NOMO-1 (cell line): ENCODE measurements around the gene KIAA0513.
A peak's percentile ranks its signal among the peaks of the same experiment; 100 is the strongest.
"Not testable (repeated sequence)": the region's sequence is repeated elsewhere in the genome, so short reads cannot be mapped to it uniquely, and the experiment has no call there.

ENCODE experiments used
- DNase-seq, 2 experiments: peaks; one replicate each; lab custom pipeline; 2025; ENCODE audit not compliant: unreplicated experiment in 2 of 2; lab: John Stamatoyannopoulos, UW

The KIAA0513 gene

DNA sequence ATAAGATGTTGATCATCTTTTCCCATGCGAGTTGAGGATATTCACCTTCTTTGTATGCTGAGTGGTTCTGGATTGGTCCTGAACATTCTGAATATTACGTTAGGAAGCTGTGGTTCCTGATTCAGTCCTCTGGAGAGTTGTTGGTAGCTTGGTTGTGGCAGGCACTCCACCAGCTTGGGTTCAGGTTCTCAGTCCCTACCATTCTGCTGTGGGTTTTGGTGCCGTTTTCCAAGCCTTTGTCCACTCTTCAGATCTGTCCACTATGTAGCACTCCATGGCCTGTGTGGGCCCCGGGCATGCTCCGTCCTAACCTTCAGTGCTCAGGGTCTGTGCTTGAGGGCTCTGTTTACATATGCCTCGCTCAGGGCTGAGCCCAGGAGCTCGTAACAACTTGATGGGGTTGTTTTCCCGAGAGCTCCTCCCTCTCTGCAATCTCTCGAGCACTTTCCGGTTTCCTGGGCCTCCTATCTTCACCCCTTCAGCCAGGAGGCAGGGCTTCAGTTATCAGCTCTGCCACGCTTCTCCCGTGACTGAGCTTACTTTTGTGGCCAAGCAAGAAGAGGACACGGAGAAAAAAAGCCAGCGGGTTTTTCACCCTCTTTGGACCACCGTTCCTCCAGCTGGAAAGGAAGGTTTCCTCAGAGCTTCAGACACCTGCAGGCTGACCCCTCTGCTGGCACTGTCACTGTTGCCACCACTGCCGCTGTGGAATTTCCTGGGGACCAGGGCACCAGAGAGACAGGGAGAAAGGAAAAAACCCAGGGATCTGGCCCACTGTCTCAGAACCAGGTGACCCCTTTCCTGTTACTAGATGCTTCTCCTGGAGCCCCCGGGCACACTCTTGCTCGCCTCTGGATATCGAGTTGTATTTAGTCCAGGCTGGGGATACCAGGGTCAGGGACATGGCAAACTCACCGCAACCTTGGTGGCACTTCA is 19.6 kb downstream of the KIAA0513 start:
- DNase-seq = no peak

DNA sequence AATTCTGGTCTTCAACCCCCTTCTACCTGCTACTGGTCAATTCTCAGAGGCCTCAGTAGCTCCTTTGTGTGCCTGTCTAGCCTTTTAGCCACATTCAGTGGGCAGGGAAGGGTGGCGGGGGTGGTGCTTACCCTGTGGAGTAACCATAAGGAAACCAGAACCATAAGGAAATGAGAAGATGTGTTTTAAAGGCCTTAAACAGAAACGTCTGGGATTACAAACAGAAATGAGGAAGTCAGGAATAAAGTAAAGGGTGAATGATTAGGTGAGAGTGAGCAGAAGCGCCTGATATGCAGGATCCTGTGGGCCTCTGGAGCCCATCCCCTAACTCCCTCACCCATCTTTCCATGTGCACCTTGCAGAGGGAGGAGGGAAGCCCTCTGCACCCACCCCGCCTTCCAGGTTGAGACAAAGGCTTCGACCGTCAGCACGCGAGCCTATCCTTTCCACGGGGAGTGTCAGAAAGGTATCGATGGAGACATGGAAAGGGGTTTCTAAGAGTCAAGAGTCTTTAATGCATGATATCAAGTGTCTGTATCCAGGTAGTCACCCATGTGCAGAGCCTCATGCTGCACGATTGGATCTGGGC is 20.4 kb downstream of the KIAA0513 start:
- peak; percentile 55 to 71 for DNase-seq

DNA sequence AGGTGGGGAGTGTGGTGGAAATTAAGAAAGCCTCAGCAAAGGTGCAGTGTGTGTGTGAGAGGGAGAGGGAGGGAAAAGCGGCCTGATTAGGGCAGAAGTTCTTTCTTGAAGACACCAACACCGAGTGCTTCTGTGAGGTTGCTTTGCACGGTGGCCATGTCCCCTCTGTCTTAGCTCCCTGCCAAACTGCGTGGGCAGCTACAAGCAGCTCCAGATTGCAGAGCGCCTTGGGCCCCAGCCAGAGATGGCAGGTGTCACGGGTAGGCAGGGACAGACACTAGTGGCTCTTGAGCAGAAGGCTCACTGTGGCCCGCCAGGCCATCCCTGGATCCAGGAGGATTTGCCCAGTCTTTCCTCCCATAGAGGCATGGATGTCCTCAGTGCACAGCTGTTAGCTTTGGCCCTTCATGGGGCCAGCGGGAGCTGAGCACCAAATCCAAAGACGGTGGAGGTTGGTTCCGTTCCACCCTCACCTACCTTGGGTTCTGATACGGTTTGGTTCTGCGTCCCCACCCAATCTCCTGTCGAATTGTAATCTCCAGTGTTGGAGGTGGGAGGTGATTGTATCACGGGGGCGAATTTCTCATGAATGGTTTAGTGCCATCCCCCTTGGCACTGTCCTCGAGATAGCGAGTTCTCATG is 21.4 kb downstream of the KIAA0513 start:
- no peak for DNase-seq

DNA sequence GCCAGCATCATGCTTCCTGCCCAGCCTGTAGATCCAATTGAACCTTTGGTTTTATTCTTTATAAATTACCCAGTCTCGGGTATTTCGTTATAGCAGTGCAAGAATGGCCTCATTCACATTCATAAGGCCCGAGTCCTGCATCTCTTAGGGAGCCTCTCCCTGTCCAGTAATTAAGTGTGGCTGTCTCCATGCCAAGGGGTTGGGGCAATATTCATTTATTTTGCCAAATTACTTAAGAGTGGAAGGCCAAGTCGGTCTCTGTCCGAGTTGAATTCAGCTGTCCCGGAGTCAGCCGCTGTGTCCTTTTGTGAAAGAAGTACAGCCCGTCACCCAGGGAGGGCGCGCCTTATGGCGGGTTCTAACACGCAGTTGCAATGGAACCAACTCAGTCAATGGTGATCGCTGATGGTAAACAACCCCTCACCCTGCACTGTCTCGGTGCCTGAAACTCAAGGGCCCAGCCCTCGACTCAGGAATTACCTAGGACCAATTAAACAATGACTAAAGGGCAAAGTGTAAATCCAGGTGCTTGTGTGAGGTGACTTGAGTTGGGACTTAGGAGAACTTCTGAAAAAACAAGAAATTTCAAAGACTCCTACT is 22.2 kb downstream of the KIAA0513 start:
- DNase-seq = no peak

DNA sequence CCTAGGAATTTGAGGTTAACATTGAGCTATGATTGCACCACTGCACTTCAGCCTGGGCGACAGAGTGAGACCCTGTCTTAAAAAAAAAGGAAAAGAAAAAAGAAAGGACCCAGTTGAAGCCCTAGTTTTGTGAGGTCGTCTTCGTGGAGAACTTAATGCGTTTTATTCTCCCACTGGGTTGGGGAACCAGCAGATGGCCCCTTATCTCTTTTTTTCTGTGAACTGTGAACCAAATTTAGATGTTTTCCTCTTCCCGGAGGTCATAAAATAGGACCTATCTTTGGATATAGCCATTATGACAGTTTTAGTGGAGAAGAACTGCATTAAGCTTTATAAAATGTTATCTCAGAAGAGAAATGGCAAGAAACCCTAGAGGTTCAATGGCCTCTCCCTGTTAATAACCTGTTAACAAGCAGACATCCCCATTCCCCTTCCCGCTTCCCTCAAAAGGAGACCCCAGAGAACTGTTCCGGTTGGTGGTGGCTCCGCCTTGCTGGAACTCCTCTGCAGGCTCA is 23.5 kb downstream of the KIAA0513 start:
- DNase-seq = no peak

DNA sequence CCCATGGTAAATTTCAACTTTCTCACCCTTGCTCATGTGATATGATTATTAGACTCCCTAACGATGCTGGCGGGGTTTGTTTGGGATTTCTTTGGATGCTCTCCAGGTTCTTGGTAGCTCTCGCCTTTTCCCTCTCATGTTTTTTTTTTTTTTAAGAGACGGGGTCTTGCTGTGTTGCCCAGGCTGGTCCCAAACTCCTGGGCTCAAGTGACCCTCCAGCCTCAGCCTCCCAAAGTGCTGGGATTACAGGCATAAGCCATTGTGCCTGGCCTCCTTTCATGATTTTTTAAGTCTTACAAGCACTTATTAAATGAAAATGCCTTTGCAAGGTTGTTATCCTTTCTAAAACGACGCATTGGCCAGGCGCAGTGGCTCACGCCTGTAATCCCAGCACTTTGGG is 24.1 kb downstream of the KIAA0513 start:
- no peak for DNase-seq

DNA sequence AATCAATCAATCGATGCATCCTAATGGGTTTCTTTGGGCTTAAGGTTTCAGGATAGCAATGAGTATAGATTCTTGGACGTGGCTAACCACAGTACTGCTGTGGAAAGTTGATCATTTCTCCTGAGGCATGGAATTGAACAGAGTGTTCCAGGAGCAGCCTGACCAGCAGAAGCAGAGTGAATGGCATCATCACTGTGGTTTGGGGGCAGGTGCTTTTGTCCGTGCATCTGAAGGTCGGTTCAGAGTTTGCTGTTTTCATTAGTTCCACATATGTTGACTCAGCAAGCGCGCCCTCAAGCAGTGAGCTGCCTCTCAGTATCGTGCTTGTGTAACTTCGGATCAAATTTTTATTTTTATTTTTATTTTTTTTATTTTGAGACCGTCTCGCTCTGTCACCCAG is 24.9 kb downstream of the KIAA0513 start:
- DNase-seq = no peak

DNA sequence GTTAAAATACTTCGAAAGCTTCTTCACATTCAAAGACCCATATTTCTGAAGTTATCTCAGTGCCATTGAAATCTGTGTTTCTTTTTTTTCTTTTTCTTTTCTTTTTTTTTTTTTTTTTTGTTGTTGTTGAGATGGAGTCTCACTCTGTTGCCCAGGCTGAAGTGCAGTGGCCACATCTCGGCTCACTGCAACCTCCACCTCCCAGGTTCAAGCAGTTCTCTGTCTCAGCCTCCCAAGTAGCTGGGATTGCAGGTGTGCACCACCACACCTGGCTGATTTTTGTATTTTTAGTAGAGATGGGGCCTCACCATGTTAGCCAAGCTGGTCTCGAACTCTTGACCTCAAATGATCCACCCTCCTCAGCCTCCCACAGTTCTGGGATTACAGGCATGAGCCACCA is 26.7 kb downstream of the KIAA0513 start:
- DNase-seq = not testable (repeated sequence)

DNA sequence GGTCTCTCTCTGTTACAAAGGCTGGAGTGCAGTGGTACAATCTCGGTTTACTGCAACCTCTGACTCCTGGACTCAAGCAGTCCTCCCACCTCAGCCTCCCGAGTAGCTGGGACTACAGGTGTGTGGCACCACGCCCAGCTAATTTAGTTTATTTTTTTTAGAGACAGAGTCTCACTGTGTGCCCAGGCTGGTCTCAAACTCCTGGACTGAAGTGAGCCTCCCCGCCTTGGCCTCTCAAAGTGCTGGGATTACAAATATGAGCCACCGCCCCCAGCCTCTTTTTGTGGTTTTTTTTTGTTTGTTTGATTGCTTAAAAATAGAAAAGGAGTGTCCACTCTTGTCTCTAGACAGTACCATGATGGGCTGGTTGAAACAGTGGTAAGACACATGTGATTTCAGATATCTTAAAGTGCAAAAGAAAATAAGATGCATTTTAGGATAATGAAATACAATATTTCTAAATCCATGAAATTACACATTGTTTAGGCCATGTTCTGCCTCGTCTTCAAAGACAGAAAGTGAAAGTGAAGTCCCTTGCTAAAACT is 27.4 kb downstream of the KIAA0513 start:
- DNase-seq = no peak

DNA sequence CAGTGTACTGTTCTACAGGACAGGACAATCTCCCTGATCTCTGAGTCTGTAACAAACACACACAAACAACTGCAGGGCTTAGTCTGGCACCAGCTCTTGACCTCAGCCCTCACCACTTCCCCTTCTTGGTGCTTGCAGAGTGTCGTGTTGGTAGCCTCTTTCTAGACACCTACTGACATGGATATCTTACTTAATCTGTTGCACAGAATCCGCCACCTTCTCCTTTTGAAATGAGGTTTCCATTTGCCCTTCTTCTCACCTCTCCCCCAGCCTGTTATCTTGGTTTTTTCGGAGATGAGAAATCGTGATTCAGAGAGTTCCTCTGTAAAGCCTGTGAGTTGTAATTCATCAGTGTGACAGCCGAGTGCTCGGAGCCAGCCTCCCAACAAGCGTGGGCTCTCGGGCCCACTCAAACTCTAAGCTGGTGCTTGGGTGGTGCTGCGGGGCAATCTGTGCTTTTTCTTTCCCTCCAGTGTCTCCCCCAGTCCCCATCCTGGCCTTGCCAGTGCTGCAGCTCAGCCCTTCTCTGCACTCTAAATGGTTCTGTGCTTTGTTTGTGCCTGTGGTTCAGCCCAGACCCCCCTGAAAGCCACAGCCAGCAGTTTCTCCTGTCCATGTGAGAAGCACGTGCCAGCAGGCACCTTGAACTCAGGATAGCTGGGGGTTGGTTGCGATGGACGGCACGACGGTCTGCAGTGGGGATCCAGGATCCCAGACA is 28.1 kb downstream of the KIAA0513 start:
- DNase-seq = peak; percentile 95 to 99

DNA sequence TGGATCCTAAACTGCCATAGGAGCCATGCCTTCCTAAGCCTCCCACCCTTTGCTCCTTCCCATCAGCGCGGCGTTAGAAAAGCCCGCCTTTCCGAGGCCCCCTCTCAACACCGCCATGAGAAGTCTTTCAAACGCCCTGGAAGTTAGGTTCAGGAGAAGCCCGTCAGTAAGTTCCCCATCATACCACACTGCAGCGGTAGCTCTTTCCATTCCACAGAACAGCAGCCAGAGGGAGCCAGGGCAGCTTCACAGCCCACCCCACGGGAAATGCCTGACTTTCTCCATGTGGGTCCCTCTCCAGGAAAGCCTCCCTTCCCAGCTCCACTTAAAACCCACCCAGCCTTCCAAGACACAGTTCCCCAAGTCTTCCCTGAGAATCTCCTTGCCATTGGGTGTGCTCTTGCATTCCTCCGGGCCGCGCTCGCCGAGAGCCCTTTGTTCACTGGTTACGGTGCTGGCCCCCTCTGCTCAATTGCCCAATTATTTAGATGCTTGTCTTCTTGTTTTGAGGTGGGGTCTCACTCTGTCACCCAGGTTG is 28.7 kb downstream of the KIAA0513 start:
- DNase-seq = peak in 1 of 2 experiments; percentile 37

DNA sequence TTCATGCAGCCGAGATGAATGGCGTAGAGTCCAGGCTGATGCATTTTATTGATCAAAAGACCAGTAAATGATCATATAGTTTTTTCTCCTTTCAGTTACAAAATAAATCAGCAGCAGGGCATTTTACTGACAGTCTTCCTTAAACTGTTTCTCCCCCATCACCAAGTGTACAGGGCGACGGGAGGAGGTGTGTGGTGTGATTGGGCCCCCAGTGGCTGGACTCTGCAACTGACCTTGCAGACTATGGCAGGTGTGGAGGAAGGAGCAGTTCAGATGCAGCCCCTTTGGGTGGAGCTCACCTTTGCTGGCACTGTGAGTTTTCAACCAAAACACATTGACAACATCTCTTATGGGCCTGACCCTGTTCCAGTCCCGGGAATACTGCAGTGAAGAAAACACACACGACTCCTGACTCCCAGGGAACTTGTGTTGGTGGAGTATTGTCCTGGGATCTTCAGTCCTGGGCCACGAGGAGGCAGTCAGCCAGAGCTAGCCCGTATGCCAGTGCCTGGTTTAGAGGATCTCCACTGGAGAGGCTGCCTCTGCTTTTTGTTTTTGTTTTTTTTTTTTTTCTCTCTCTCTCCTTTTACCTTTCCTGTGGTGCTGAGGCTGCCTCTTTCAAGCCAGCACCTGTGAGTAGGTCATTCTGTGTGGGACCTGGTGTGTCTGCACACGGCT is 29.8 kb downstream of the KIAA0513 start:
- no peak for DNase-seq

DNA sequence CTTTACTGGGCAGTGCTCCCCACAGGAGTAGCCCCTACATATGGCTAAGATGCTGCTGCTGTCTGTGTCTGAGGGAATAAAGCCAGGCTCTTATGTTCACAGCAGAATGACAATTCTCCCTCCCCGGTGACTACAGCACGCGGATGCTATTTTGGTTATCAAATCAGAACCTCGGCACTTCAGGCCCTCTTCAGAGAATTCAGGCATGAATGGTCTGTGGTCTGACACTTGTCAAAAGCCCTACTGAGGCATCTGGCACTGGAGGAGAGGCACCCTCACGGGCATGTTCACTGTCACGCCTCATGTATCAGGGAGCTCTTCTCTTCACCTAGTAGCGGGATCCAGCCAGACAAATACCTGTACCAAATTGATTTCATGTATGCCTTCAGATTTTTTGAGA is 30.4 kb downstream of the KIAA0513 start:
- no peak for DNase-seq

DNA sequence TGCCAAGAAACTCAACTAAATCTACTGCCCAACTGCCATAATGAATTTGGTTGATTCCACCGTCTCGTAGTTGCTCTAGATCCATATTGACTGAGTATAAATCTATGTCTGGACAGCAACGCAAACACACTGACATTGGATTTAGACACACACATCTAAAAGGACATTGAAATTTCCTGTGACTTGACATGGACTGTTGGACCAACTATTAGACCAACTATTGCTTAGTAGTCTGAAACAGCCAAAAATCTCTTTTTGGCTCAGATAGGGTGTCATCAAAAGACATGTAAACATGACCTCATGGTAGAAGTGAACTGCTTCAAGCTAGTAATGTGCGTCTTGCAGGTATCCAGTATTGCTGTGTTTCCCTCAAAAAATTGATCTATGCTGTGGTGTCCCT is 31.3 kb downstream of the KIAA0513 start:
- no peak for DNase-seq

DNA sequence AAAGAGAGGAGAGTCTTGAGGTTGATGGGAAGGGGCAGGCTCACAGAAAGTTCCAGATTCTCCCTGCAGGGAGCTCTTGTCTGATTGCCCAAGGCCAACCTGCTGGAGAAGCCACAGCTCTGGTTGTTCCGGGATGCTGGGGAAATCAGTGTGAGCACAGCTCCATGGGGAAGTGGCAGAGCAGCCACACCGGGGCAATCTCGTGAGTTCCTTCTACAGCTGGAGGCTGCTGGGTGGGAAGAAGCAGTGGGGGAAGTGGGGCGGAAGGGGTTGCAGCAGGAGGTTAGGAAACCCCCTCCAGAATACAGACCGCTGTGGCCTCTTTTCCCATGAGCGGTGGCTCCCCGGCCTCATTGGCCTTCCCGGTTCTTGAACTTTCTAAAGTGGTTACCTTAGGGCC is 34.0 kb downstream of the KIAA0513 start:
- peak; percentile 59 to 61 for DNase-seq

DNA sequence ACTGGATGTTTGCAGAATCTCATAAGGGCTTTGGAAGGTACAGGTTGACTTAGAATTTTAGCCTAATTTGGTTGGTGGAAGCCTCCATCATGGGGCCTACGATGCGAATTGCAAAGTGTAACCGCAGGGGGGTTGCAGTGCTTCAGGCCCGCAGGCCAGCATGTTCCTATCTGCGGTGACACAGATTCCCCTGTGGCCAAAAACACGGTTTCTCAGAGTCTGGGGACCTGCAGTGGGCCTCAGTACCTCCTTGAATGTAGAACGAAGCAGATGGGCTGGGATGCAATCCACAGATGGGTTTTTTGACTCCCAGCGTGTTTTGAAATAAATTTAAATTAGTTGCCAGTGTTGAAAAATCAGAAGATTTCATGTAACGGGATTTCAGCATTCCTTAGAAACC is 34.7 kb downstream of the KIAA0513 start:
- no peak for DNase-seq

DNA sequence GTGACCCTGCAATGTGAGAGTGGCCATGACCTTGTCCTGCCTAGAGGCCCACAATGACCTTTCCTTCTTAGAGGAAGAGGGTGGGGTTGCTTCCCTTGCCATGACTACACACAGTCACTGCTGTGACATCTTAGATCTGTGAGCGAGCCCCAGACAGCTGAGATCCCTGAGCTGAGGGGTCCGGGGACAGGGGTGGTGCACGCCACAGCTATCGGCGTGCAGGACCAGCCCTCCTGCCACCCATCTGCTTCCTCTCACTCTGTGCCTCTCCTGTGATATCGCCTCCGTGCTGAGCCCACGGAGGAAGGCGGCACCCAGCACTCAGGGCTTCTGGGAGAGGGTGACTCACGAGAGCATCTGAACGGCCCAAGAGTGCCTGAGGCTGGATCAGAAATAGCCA is 35.2 kb downstream of the KIAA0513 start:
- DNase-seq = no peak

DNA sequence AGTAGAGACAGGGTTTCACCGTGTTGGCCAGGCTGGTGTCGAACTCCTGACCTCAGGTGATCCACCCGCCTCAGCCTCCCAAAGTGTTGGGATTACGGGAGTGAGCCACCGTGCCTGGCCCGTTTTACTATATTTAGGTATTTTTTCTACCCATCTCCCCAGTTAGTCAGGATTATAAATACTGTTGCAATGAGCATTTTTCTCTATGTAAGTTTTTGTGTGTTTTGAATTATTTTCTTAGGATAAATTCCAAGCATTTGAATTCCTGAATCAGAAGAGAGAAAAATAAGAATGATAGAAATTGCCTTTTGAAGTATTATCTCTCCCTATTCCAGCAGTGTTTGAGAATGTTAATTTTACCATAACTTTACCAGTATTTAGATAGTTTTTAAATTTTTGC is 36.6 kb downstream of the KIAA0513 start:
- no peak for DNase-seq

DNA sequence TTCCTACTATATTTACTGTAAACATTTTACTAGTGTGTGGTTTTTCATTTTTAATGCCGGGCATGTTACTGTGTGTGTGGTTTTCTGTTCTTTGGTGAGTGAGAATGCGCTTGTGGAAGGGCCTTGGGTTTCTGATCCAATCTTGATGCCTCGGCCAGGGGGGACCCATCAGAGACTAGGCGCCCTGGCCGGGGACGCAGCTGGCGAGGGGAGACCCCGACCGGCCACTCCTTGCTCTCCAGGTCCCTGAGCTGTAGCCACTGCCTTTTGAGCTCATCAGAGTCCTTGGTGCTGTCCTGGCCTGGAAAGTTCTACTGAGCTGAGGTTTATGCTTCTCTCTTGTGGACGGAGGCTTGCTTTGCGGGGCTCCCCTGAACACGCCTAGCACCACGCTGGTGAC is 37.5 kb downstream of the KIAA0513 start:
- DNase-seq = no peak
